ENCODE data around the gene SCUBE2.
"Not testable (repeated sequence)": the region's sequence is repeated elsewhere in the genome, so short reads cannot be mapped to it uniquely, and the experiment has no call there.

The SCUBE2 gene

GRCh38 chr11:9001736-9002135, 89.7 kb downstream of the SCUBE2 start:
- no peak overlapping the region for H3K4me3 Mint-ChIP-seq
- no peak for TF ChIP-seq CTCF (IDR thresholded peaks at IDR 0.05; ENCODE audit: unreplicated experiment in 3 of 3)
- H3K36me3 Mint-ChIP-seq (ENCODE audit: low read depth): no peaks in the 10 kb centered on the region
- peaks cover 13% of the 10 kb centered on the region for H3K4me1 Mint-ChIP-seq
- no peak overlapping the region for H3K27ac Mint-ChIP-seq
- peaks cover 59% of the 10 kb centered on the region for H3K27me3 Mint-ChIP-seq (ENCODE audit: low read depth)
- H3K9me3 Mint-ChIP-seq: no peaks in the 10 kb centered on the region

GRCh38 chr11:8998017-8998416, 93.4 kb downstream of the SCUBE2 start:
- Mint-ChIP-seq H3K36me3 (ENCODE audit: low read depth) (no peaks in the 10 kb centered on the region), H3K27ac (no peak overlapping the region), H3K27me3 (ENCODE audit: low read depth) (peaks cover 31% of the 10 kb centered on the region), H3K4me3 (no peak overlapping the region), H3K9me3 (no peaks in the 10 kb centered on the region), H3K4me1 (peaks cover under 1% of the 10 kb centered on the region)
- TF ChIP-seq CTCF (IDR thresholded peaks at IDR 0.05; ENCODE audit: unreplicated experiment in 3 of 3): no peak

GRCh38 chr11:8997451-8997850, 93.9 kb downstream of the SCUBE2 start:
- Mint-ChIP-seq H3K36me3 (ENCODE audit: low read depth) (no peaks in the 10 kb centered on the region), H3K4me1 (no peaks in the 10 kb centered on the region)

GRCh38 chr11:8989453-8989852, 101.9 kb downstream of the SCUBE2 start:
- TF ChIP-seq CTCF (IDR thresholded peaks at IDR 0.05; ENCODE audit: unreplicated experiment in 3 of 3): no peak
- no peaks in the 10 kb centered on the region for H3K36me3 Mint-ChIP-seq (ENCODE audit: low read depth)
- no peaks in the 10 kb centered on the region for H3K4me1 Mint-ChIP-seq
- H3K4me3 Mint-ChIP-seq: no peak overlapping the region
- no peak overlapping the region for H3K27ac Mint-ChIP-seq
- H3K9me3 Mint-ChIP-seq: no peaks in the 10 kb centered on the region
- peaks cover 8% of the 10 kb centered on the region for H3K27me3 Mint-ChIP-seq (ENCODE audit: low read depth)

More at GRCh38 chr11:8997451-8997850, 93.9 kb downstream of the SCUBE2 start:
- no peaks in the 10 kb centered on the region for H3K9me3 Mint-ChIP-seq
- no peak overlapping the region for H3K4me3 Mint-ChIP-seq
- H3K27me3 Mint-ChIP-seq (ENCODE audit: low read depth): peaks cover 25% of the 10 kb centered on the region
- no peak overlapping the region for H3K27ac Mint-ChIP-seq
- no peak for TF ChIP-seq CTCF (IDR thresholded peaks at IDR 0.05; ENCODE audit: unreplicated experiment in 3 of 3)

GRCh38 chr11:8988329-8989234, 102.8 kb downstream of the SCUBE2 start:
- Mint-ChIP-seq H3K36me3 (ENCODE audit: low read depth) (no peaks in the 10 kb centered on the region), H3K9me3 (no peaks in the 10 kb centered on the region), H3K4me1 (no peaks in the 10 kb centered on the region), H3K27me3 (ENCODE audit: low read depth) (peaks cover 8% of the 10 kb centered on the region), H3K27ac (no peak overlapping the region), H3K4me3 (no peak overlapping the region)
- TF ChIP-seq CTCF (IDR thresholded peaks at IDR 0.05; ENCODE audit: unreplicated experiment in 3 of 3): no peak

- Mint-ChIP-seq H3K27ac (no peak overlapping the region), H3K4me3 (no peak overlapping the region), H3K4me1 (no peaks in the 10 kb centered on the region), H3K27me3 (ENCODE audit: low read depth) (peaks cover 8% of the 10 kb centered on the region), H3K36me3 (ENCODE audit: low read depth) (no peaks in the 10 kb centered on the region), H3K9me3 (no peaks in the 10 kb centered on the region)
- no peak for TF ChIP-seq CTCF (IDR thresholded peaks at IDR 0.05; ENCODE audit: unreplicated experiment in 3 of 3)
Observed at GRCh38 chr11:8987446-8987845, 104.0 kb downstream of the SCUBE2 start.

GRCh38 chr11:8986772-8987171, 104.6 kb downstream of the SCUBE2 start:
- not testable (repeated sequence) for H3K27ac Mint-ChIP-seq; H3K36me3 Mint-ChIP-seq (ENCODE audit: low read depth); H3K4me3 Mint-ChIP-seq; H3K9me3 Mint-ChIP-seq; H3K4me1 Mint-ChIP-seq; H3K27me3 Mint-ChIP-seq (ENCODE audit: low read depth)
